ENCODE data around the gene R3HCC1L.

GRCh38 chr10:98169379-98169778, 34.9 kb downstream of the R3HCC1L start:
- TF ChIP-seq POLR2A (IDR thresholded peaks at IDR 0.05; ENCODE audit: low read depth, low read length) = no peak
- no peak for TF ChIP-seq POLR2AphosphoS5 (IDR thresholded peaks at IDR 0.05; ENCODE audit: low read depth, low read length)
